H9 (cell line): Measurements from ENCODE around the gene CYGB. TPM values are rescaled to one million over a fixed set of nuclear protein-coding genes. Genes with fewer than 3 reads are reported as not detected.

Experiments used
- DNase-seq: peaks from one replicate; pipeline ENCODE4 v3.0.0-alpha.2; 2017
- H2AFZ ChIP-seq: one replicate; pipeline ENCODE4 v1.6.1; 2013; ENCODE audit warnings: mild to moderate bottlenecking, low read length, control low read depth, moderate library complexity
- H2AK5ac ChIP-seq: 2 replicates; pipeline ENCODE4 v1.6.1; 2013; ENCODE audit warnings: low read length, control low read depth, mixed read lengths; ENCODE audit not compliant: insufficient read length
- H2BK120ac ChIP-seq: one replicate; pipeline ENCODE4 v1.6.1; 2013; ENCODE audit warnings: low read depth, mild to moderate bottlenecking, low read length, control low read depth, inconsistent platforms; ENCODE audit not compliant: poor library complexity, severe bottlenecking
- H2BK12ac ChIP-seq: 2 replicates; pipeline ENCODE4 v1.6.1; 2013; ENCODE audit warnings: low read length, control low read depth, mixed read lengths, low read depth; ENCODE audit not compliant: insufficient read length
- H2BK15ac ChIP-seq: 2 replicates; pipeline ENCODE4 v1.6.1; 2013; ENCODE audit warnings: low read depth, low read length, control low read depth
- H2BK20ac ChIP-seq: one replicate; pipeline ENCODE4 v1.6.1; 2013; ENCODE audit warnings: low read depth, mild to moderate bottlenecking, low read length, control low read depth, inconsistent platforms; ENCODE audit not compliant: poor library complexity, severe bottlenecking
- H2BK5ac ChIP-seq: 2 replicates; pipeline ENCODE4 v1.6.1; 2013; ENCODE audit warnings: low read length, control low read depth, mixed read lengths; ENCODE audit not compliant: insufficient read length
- H3K14ac ChIP-seq: 2 replicates; pipeline ENCODE4 v1.6.1; 2013; ENCODE audit warnings: low read length, control low read depth; ENCODE audit not compliant: insufficient read depth
- H3K18ac ChIP-seq: 2 replicates; pipeline ENCODE4 v1.6.1; 2013; ENCODE audit warnings: low read depth, mild to moderate bottlenecking, mixed read lengths, low read length, control low read depth; ENCODE audit not compliant: insufficient read length
- H3K23ac ChIP-seq: 2 replicates; pipeline ENCODE4 v1.6.1; 2013; ENCODE audit warnings: low read length, control low read depth, mixed read lengths, low read depth; ENCODE audit not compliant: insufficient read length
- H3K23me2 ChIP-seq: 2 replicates; pipeline ENCODE4 v1.6.1; 2013; ENCODE audit warnings: low read depth, mild to moderate bottlenecking, mixed read lengths, low read length, control low read depth; ENCODE audit not compliant: insufficient read length, poor library complexity, severe bottlenecking
- H3K27ac ChIP-seq: 2 replicates; pipeline ENCODE4 v1.5.1; 2013; ENCODE audit warnings: low read length, control low read depth, mixed read lengths, low read depth; ENCODE audit not compliant: insufficient read length
- H3K27me3 ChIP-seq: 2 replicates; pipeline ENCODE4 v1.6.1; 2013; ENCODE audit warnings: low read length, control low read depth, inconsistent platforms; ENCODE audit not compliant: insufficient read depth
- H3K4ac ChIP-seq: 2 replicates; pipeline ENCODE4 v1.6.1; 2013; ENCODE audit warnings: low read depth, mild to moderate bottlenecking, control low read depth, inconsistent platforms, low read length, moderate library complexity
- H3K4me1 ChIP-seq: 2 replicates; pipeline ENCODE4 v1.6.1; 2013; ENCODE audit warnings: low read length, control low read depth, inconsistent platforms; ENCODE audit not compliant: insufficient read depth
- H3K4me2 ChIP-seq: 2 replicates; pipeline ENCODE4 v1.6.1; 2013; ENCODE audit warnings: low read length, control low read depth, mixed read lengths; ENCODE audit not compliant: insufficient read length, insufficient read depth
- H3K56ac ChIP-seq: 2 replicates; pipeline ENCODE4 v1.6.1; 2013; ENCODE audit warnings: low read depth, mild to moderate bottlenecking, mixed read lengths, low read length, control low read depth; ENCODE audit not compliant: insufficient read length
- H3K79me1 ChIP-seq: 2 replicates; pipeline ENCODE4 v1.6.1; 2013; ENCODE audit warnings: low read depth, mild to moderate bottlenecking, moderate library complexity, low read length, control low read depth, inconsistent platforms; ENCODE audit not compliant: insufficient read depth, poor library complexity, severe bottlenecking
- H3K79me2 ChIP-seq: 2 replicates; pipeline ENCODE4 v1.6.1; 2013; ENCODE audit warnings: low read length, control low read depth, inconsistent platforms; ENCODE audit not compliant: insufficient read depth
- H3K9ac ChIP-seq: 2 replicates; pipeline ENCODE4 v1.6.1; 2013; ENCODE audit warnings: low read length, control low read depth, mixed read lengths; ENCODE audit not compliant: insufficient read length; ENCODE audit errors: extremely low read depth
- H3K9me3 ChIP-seq: one replicate; pipeline ENCODE4 v1.6.1; 2013; ENCODE audit warnings: low read depth, low read length, inconsistent platforms; ENCODE audit not compliant: control insufficient read depth
- H3T11ph ChIP-seq: one replicate; pipeline ENCODE4 v1.6.1; 2013; ENCODE audit warnings: mild to moderate bottlenecking, low read length, control low read depth, inconsistent platforms
- H4K20me1 ChIP-seq: one replicate; pipeline ENCODE4 v1.6.1; 2013; ENCODE audit not compliant: control insufficient read depth, insufficient read length, insufficient read depth
- H4K5ac ChIP-seq: 2 replicates; pipeline ENCODE4 v1.6.1; 2013; ENCODE audit warnings: low read depth, mild to moderate bottlenecking, mixed read lengths, low read length, control low read depth; ENCODE audit not compliant: insufficient read length
- H4K8ac ChIP-seq: replicated peaks from 2 replicates; pipeline ENCODE4 v1.6.1; 2013; ENCODE audit warnings: low read length, control low read depth, mixed read lengths, low read depth; ENCODE audit not compliant: insufficient read length
- H4K91ac ChIP-seq: 2 replicates; pipeline ENCODE4 v1.6.1; 2013; ENCODE audit warnings: low read depth, mild to moderate bottlenecking, moderate library complexity, mixed read lengths, low read length, control low read depth; ENCODE audit not compliant: insufficient read length
- H3K27ac Mint-ChIP-seq, 3 experiments: 2 replicates in 2 of 3; 3 replicates in 1 of 3; pipeline ENCODE4 v1.8.0; 2020 to 2021; ENCODE audit warnings: mixed read lengths in 3 of 3, mild to moderate bottlenecking in 1 of 3, moderate library complexity in 1 of 3
- H3K27me3 Mint-ChIP-seq: 2 replicates; pipeline ENCODE4 v1.8.0; 2021; ENCODE audit warnings: low read depth, mild to moderate bottlenecking, moderate library complexity, mixed read lengths
- H3K36me3 Mint-ChIP-seq, 3 experiments: 2 replicates in 2 of 3; 3 replicates in 1 of 3; pipeline ENCODE4 v1.8.0; 2020 to 2021; ENCODE audit warnings: low read depth in 3 of 3, mixed read lengths in 3 of 3; ENCODE audit not compliant: insufficient read depth in 1 of 3
- H3K4me1 Mint-ChIP-seq, 2 experiments: 2 replicates each; pipeline ENCODE4 v1.8.0; 2020; ENCODE audit warnings: mixed read lengths in 2 of 2
- H3K4me3 Mint-ChIP-seq, 2 experiments: 2 replicates in 1 of 2; 3 replicates in 1 of 2; pipeline ENCODE4 v1.8.0; 2020 to 2021; ENCODE audit warnings: mild to moderate bottlenecking in 2 of 2, mixed read lengths in 2 of 2, moderate library complexity in 1 of 2
- H3K9me3 Mint-ChIP-seq, 2 experiments: 2 replicates in 1 of 2; 3 replicates in 1 of 2; pipeline ENCODE4 v1.8.0; 2020; ENCODE audit warnings: mild to moderate bottlenecking in 2 of 2, mixed read lengths in 2 of 2, moderate library complexity in 1 of 2
- CTCF ChIP-seq: fragments of 200-600 bp; sonication (generic); conservative IDR thresholded peaks from 3 replicates; pipeline ENCODE4 v1.8.0; 2021; ENCODE audit warnings: antibody characterized with exemption, mild to moderate bottlenecking
- WGBS: extraction: QIAGEN DNeasy Blood & Tissue Kit; methylation state at CpG from one replicate; pipeline ENCODE4 v1.1.7; 2013; ENCODE audit warnings: missing lambda C conversion rate, low lambda C conversion rate, mixed read lengths; ENCODE audit not compliant: insufficient read length; ENCODE audit errors: extremely low coverage; 5-methylcytosine and 5-hydroxymethylcytosine counted together
- total RNA-seq: library from RNA; stranded (reverse); gene quantifications from 2 replicates; pipeline ENCODE4 v1.2.1, GENCODE V29; 2021

The CYGB gene
- total RNA-seq, 1 experiment from 2014 or later, result 2.4 TPM

- Histone ChIP-seq H4K91ac (no peak overlapping the region), H3K9ac (no peak overlapping the region)
Measured at GRCh38 chr17:76501827-76502307, 35.6 kb downstream of the CYGB start.

More at GRCh38 chr17:76501827-76502307, 35.6 kb downstream of the CYGB start:
- Mint-ChIP-seq H3K36me3 (no peaks in the 10 kb centered on the region; a peak in 2 of 7 replicates), H3K9me3 (no peaks in the 10 kb centered on the region; a peak in 1 of 5 replicates), H3K27me3 (peaks cover 12% of the 10 kb centered on the region), H3K4me1 (peaks cover 50 to 63% of the 10 kb centered on the region in 2 experiments), H3K4me3 (peak overlapping the region; percentile 47 to 75), H3K27ac (peak overlapping the region; percentile 1 to 82 (median 41); a peak in 5 of 7 replicates)
- H3K27me3 ChIP-seq, result no peaks in the 10 kb centered on the region
- H3K56ac ChIP-seq, result no peak overlapping the region
- H3K4me2 ChIP-seq, result peak overlapping the region; percentile 55
- no peak overlapping the region for H2BK5ac ChIP-seq
- no peak for DNase-seq
- H3K79me1 ChIP-seq, result no peaks in the 10 kb centered on the region
- no peak overlapping the region for H3K23ac ChIP-seq
- TF ChIP-seq CTCF, result no peak
- no peak overlapping the region for H3T11ph ChIP-seq
- H3K4me1 ChIP-seq, result peaks cover 3% of the 10 kb centered on the region; the same call in 1 of the 2 replicates
- no peak overlapping the region for H2BK20ac ChIP-seq
- H3K9me3 ChIP-seq, result no peaks in the 10 kb centered on the region
- H2AK5ac ChIP-seq, result no peak overlapping the region
- no peak overlapping the region for H2BK120ac ChIP-seq
- H4K8ac ChIP-seq, result no peak overlapping the region
- no peak overlapping the region for H3K27ac ChIP-seq
- 0 out of 2 replicates have a peak overlapping the region, but pooled peaks have one; percentile 56 for H3K14ac ChIP-seq
- H3K79me2 ChIP-seq, result no peaks in the 10 kb centered on the region
- no peak overlapping the region for H4K5ac ChIP-seq
- no peaks in the 10 kb centered on the region for H4K20me1 ChIP-seq
- H3K18ac ChIP-seq, result peak overlapping the region; percentile 70
- peak overlapping the region; percentile 10 for H2BK12ac ChIP-seq
- peak overlapping the region; percentile 16 for H2AFZ ChIP-seq
- no peak overlapping the region; the same call in 1 of the 2 replicates for H3K4ac ChIP-seq
- WGBS, result no CpG with 5 or more reads among the region's 11 CpGs
- peaks cover 9% of the 10 kb centered on the region for H3K23me2 ChIP-seq
- peak overlapping the region; percentile 73; the same call in 1 of the 2 replicates for H2BK15ac ChIP-seq
